ENCODE results near the gene SNPH.
"Not testable (repeated sequence)": the region's sequence is repeated elsewhere in the genome, so short reads cannot be mapped to it uniquely, and the experiment has no call there.

Gene SNPH

GRCh38 chr20:1341561-1342265 lies 75.6 kb downstream of the SNPH start:
- FAIRE-seq, result no peak

GRCh38 chr20:1343446-1344124 lies 77.5 kb downstream of the SNPH start:
- not testable (repeated sequence) for FAIRE-seq

- FAIRE-seq, result no peak
Observed at GRCh38 chr20:1345030-1345755, 79.1 kb downstream of the SNPH start.

- no peak for FAIRE-seq
Observed at GRCh38 chr20:1345756-1346093, 79.6 kb downstream of the SNPH start.

DNA sequence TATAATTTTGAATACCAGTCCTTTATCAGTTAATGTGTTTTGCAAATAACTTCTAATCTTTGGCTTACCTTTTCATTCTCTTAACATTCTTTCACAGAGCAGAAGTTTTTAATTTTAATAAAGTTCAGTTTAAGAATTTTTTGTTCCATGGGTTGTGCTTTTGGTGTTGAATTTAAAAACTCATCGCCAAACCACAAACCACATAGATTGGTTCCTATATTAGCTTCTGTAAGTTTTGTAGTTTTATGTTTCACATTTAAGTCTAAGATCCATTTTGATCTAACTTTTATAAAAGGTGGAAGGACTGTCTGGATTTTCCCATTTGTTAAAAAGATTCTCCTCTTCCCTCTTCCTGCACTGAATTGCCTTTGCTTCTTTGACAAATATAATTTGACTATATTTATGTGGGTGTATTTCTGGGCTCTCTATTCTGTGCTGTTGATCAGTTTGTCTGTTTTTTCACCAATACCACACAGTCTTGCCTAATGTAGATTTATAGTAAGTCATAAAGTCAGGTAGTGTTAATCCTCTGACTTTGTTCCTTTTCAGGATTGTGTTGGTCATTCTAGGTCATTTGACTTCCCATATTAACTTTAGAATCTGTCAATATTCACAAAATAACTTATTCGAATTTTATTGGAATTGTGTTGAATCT lies 80.3 kb downstream of the SNPH start:
- no peak for FAIRE-seq

- FAIRE-seq, result no peak
Observed at GRCh38 chr20:1353956-1354355, 87.9 kb downstream of the SNPH start.

- no peak for FAIRE-seq
Observed at GRCh38 chr20:1357921-1358671, 92.0 kb downstream of the SNPH start.

Data from colon (tissue), 2 donors.